H1 (cell line): ENCODE measurements around the gene FRG2. TPM values are rescaled to one million over a fixed set of nuclear protein-coding genes. Genes with fewer than 3 reads are reported as not detected.
"Not testable (repeated sequence)": the region's sequence is repeated elsewhere in the genome, so short reads cannot be mapped to it uniquely, and the experiment has no call there.

Experiments
- CTCF ChIA-PET: fragments of 300-600 bp; sonication (Branson Sonifier 250); formaldehyde crosslinking; loops from one replicate; lab custom pipeline; 2021; ENCODE audit not compliant: partially characterized antibody; lab: Charles Lee
- POLR2A ChIA-PET: fragments of 300-600 bp; sonication (Branson Sonifier 250); formaldehyde crosslinking; loops from one replicate; lab custom pipeline; 2021; ENCODE audit warnings: inconsistent platforms; ENCODE audit not compliant: partially characterized antibody; lab: Charles Lee
- DNase-seq, 2 experiments: peaks; one replicate each; pipeline versions ENCODE4 v3.0.0 to v3.0.0-alpha.2; 2010 to 2022; ENCODE audit warnings: low spot score in 2 of 2, low read depth in 1 of 2, mixed read lengths in 1 of 2
- FAIRE-seq: peaks from 2 replicates; lab custom pipeline; 2011; peaks lifted over from hg19 to GRCh38; lab: Jason Lieb, UNC
- H2AFZ ChIP-seq: 2 replicates; pipeline ENCODE4 v1.8.1; 2012; ENCODE audit warnings: low read length, inconsistent platforms
- H2AK5ac ChIP-seq: 2 replicates; pipeline ENCODE4 v1.6.1; 2013; ENCODE audit warnings: low read depth, low read length
- H2BK120ac ChIP-seq: replicated peaks from 2 replicates; pipeline ENCODE3; 2013; ENCODE audit warnings: low read depth, low read length, inconsistent platforms
- H2BK12ac ChIP-seq: 2 replicates; pipeline ENCODE4 v1.6.1; 2013; ENCODE audit warnings: low read depth, low read length
- H2BK15ac ChIP-seq: 2 replicates; pipeline ENCODE4 v1.6.1; 2013; ENCODE audit warnings: low read length
- H2BK20ac ChIP-seq: 2 replicates; pipeline ENCODE4 v1.6.1; 2013; ENCODE audit warnings: low read length
- H2BK5ac ChIP-seq: 2 replicates; pipeline ENCODE4 v1.6.1; 2013; ENCODE audit warnings: low read depth, low read length
- H3K14ac ChIP-seq: 2 replicates; pipeline ENCODE4 v1.6.1; 2013; ENCODE audit warnings: inconsistent platforms; ENCODE audit not compliant: insufficient read length
- H3K18ac ChIP-seq: 2 replicates; pipeline ENCODE4 v1.6.1; 2013; ENCODE audit warnings: low read length; ENCODE audit errors: extremely low read depth
- H3K23ac ChIP-seq: 2 replicates; pipeline ENCODE4 v1.6.1; 2013; ENCODE audit warnings: inconsistent platforms; ENCODE audit not compliant: insufficient read length
- H3K23me2 ChIP-seq: 2 replicates; pipeline ENCODE4 v1.6.1; 2013; ENCODE audit warnings: low read depth, low read length
- H3K27ac ChIP-seq: 2 replicates; pipeline ENCODE4 v1.6.1; 2011; ENCODE audit warnings: low read depth, low read length, inconsistent platforms
- H3K27me3 ChIP-seq, 4 experiments: replicated peaks in 1 of 4; 1 replicate in 1 of 4; 2 replicates in 3 of 4; pipeline versions ENCODE4 v1.6.1 to v1.8.1; 2011 to 2013; ENCODE audit warnings: low read length in 3 of 4, mild to moderate bottlenecking in 3 of 4, inconsistent platforms in 2 of 4, mixed read lengths in 2 of 4, moderate library complexity in 1 of 4; ENCODE audit not compliant: control insufficient read depth in 3 of 4, insufficient read depth in 3 of 4; ENCODE audit errors: extremely low read depth in 1 of 4
- H3K36me3 ChIP-seq, 4 experiments: 2 replicates each; pipeline versions ENCODE4 v1.6.1 to v1.8.1; 2011 to 2013; ENCODE audit warnings: mild to moderate bottlenecking in 4 of 4, low read length in 3 of 4, moderate library complexity in 2 of 4, control low read depth in 1 of 4, inconsistent platforms in 1 of 4; ENCODE audit not compliant: insufficient read depth in 4 of 4, control insufficient read depth in 2 of 4
- H3K4ac ChIP-seq: replicated peaks from 2 replicates; pipeline ENCODE3; 2013; ENCODE audit warnings: low read length, low read depth, mixed read lengths, inconsistent platforms; ENCODE audit not compliant: insufficient read length
- H3K4me1 ChIP-seq, 4 experiments: replicated peaks in 1 of 4; 1 replicate in 1 of 4; 2 replicates in 3 of 4; pipeline versions ENCODE4 v1.6.1 to v1.8.1; 2011 to 2013; ENCODE audit warnings: low read length in 3 of 4, inconsistent platforms in 2 of 4, mixed read lengths in 1 of 4; ENCODE audit not compliant: insufficient read depth in 4 of 4, control insufficient read depth in 3 of 4
- H3K4me2 ChIP-seq, 2 experiments: 2 replicates each; pipeline versions ENCODE4 v1.6.1 to v1.8.1; 2011 to 2013; ENCODE audit warnings: low read depth in 2 of 2, low read length in 2 of 2, control low read depth in 1 of 2, inconsistent platforms in 1 of 2, mild to moderate bottlenecking in 1 of 2; ENCODE audit not compliant: insufficient read depth in 1 of 2
- H3K4me3 ChIP-seq, 4 experiments: fragments of 200-600, 300-600 bp in 1 of 4; sonication (generic), shearing (Covaris generic), sonication (Bioruptor Twin) in 1 of 4; 2 replicates each; pipeline versions ENCODE4 v1.5.1 to v1.8.1; 2011 to 2016; ENCODE audit warnings: low read length in 4 of 4, low read depth in 3 of 4, control low read depth in 2 of 4, inconsistent platforms in 2 of 4, mild to moderate bottlenecking in 2 of 4, mixed read lengths in 1 of 4, moderate library complexity in 1 of 4; ENCODE audit not compliant: insufficient read depth in 2 of 4; ENCODE audit errors: extremely low read depth in 1 of 4
- H3K56ac ChIP-seq: replicated peaks from 2 replicates; pipeline ENCODE3; 2013; ENCODE audit warnings: low read depth, mild to moderate bottlenecking, mixed read lengths, low read length, inconsistent platforms; ENCODE audit not compliant: insufficient read length
- H3K79me1 ChIP-seq: 2 replicates; pipeline ENCODE4 v1.6.1; 2013; ENCODE audit warnings: low read depth, low read length, control low read depth
- H3K79me2 ChIP-seq, 2 experiments: 2 replicates each; pipeline versions ENCODE4 v1.6.1 to v1.8.1; 2012 to 2013; ENCODE audit warnings: low read length in 2 of 2, mild to moderate bottlenecking in 2 of 2, inconsistent platforms in 1 of 2; ENCODE audit not compliant: insufficient read depth in 2 of 2, control insufficient read depth in 1 of 2
- H3K9ac ChIP-seq, 4 experiments: replicated peaks in 1 of 4; 1 replicate in 1 of 4; 2 replicates in 3 of 4; pipeline versions ENCODE4 v1.6.1 to v1.8.1; 2011 to 2013; ENCODE audit warnings: low read depth in 3 of 4, low read length in 3 of 4, control low read depth in 2 of 4, mild to moderate bottlenecking in 2 of 4, moderate library complexity in 2 of 4, inconsistent platforms in 1 of 4; ENCODE audit errors: extremely low read depth in 1 of 4
- H3K9me3 ChIP-seq, 2 experiments: 2 replicates each; pipeline versions ENCODE4 v1.6.1 to v1.8.1; 2012 to 2013; ENCODE audit warnings: mild to moderate bottlenecking in 2 of 2, moderate library complexity in 2 of 2, control low read depth in 1 of 2, inconsistent platforms in 1 of 2, low read depth in 1 of 2, low read length in 1 of 2, mixed read lengths in 1 of 2; ENCODE audit not compliant: insufficient read depth in 2 of 2
- H4K20me1 ChIP-seq, 2 experiments: replicated peaks in 1 of 2; 2 replicates each; pipeline versions ENCODE3 to v1.8.1; 2011 to 2013; ENCODE audit warnings: inconsistent platforms in 2 of 2, low read length in 2 of 2, mild to moderate bottlenecking in 1 of 2; ENCODE audit not compliant: insufficient read depth in 2 of 2, control insufficient read depth in 1 of 2
- H4K5ac ChIP-seq: 2 replicates; pipeline ENCODE4 v1.6.1; 2013; ENCODE audit warnings: low read length, low read depth, mixed read lengths, inconsistent platforms; ENCODE audit not compliant: insufficient read length
- H4K8ac ChIP-seq: 2 replicates; pipeline ENCODE4 v1.8.0; 2013; ENCODE audit warnings: mild to moderate bottlenecking, moderate library complexity, low read length, inconsistent platforms; ENCODE audit not compliant: insufficient read depth; ENCODE audit errors: extremely low read depth
- H4K91ac ChIP-seq: replicated peaks from 2 replicates; pipeline ENCODE3; 2013; ENCODE audit warnings: low read length, mixed read lengths, inconsistent platforms; ENCODE audit not compliant: insufficient read length
- WGBS, 2 experiments: shearing (Covaris generic) in 1 of 2; methylation state at CpG; one replicate each; pipeline versions ENCODE4 v1.1.6 to v1.1.7; 2013 to 2015; ENCODE audit warnings: low lambda C conversion rate in 2 of 2, mixed read lengths in 2 of 2, inconsistent platforms in 1 of 2, low coverage in 1 of 2, missing lambda C conversion rate in 1 of 2; ENCODE audit not compliant: insufficient replicate concordance in 2 of 2, insufficient coverage in 1 of 2, insufficient read length in 1 of 2; ENCODE audit errors: extremely low coverage in 1 of 2, missing lambda C conversion rate in 1 of 2; 5-methylcytosine and 5-hydroxymethylcytosine counted together
- polyA plus RNA-seq, 7 experiments: library from polyadenylated mRNA; depleted of rRNA in 3 of 7; stranded (reverse) in 5 of 7; unstranded in 2 of 7; fragments of >200 nt in 5 of 7; fragments of 200-250 nt in 2 of 7; gene quantifications; 1 replicate in 5 of 7; 2 replicates in 1 of 7; 4 replicates in 1 of 7; pipeline versions ENCODE4 v1.2.1 to v1.2.3, GENCODE V29; 2011 to 2013; ENCODE audit warnings: missing spikeins in 2 of 7, mixed read lengths in 2 of 7
- total RNA-seq: library from RNA; stranded (reverse); fragmentation: NEBNext Ultra II Directional; extraction: Animal tissue kit (Norgen Biotek cat#: 25700); gene quantifications from 2 replicates; pipeline ENCODE4 v1.2.1, GENCODE V29; 2021

FRG2 gene
- total and polyA plus RNA-seq, 2 of the 8 experiments (the other 6 are each of a cell fraction or from before 2014, with no cell fraction given) = not detected

- H3K4ac ChIP-seq, H2AFZ ChIP-seq, FAIRE-seq, H3K56ac ChIP-seq, H3K79me1 ChIP-seq, POLR2A ChIA-PET, H3K9ac ChIP-seq, H3K79me2 ChIP-seq, H4K5ac ChIP-seq, H2BK20ac ChIP-seq, H3K18ac ChIP-seq, CTCF ChIA-PET, H3K27ac ChIP-seq, H3K4me3 ChIP-seq, H3K9me3 ChIP-seq, H2BK12ac ChIP-seq, H4K8ac ChIP-seq, H3K23me2 ChIP-seq, H4K91ac ChIP-seq, H3K23ac ChIP-seq, H2BK5ac ChIP-seq, H3K4me2 ChIP-seq, H3K36me3 ChIP-seq, H4K20me1 ChIP-seq, H2AK5ac ChIP-seq, H3K14ac ChIP-seq, H3K4me1 ChIP-seq, H2BK15ac ChIP-seq, H3K27me3 ChIP-seq, H2BK120ac ChIP-seq, DNase-seq: not testable (repeated sequence)
- 100% methylated on average over 1 of the region's 2 CpGs; no CpG with 5 or more reads in 1 of the 2 experiments for WGBS, 2 experiments
These were observed 37.3 kb upstream of the FRG2 start, which contains the start of gene DBET for GRCh38 chr4:190064342-190064741. TSS of gene DBET (plus strand) at chr4:190064502.

GRCh38 chr4:190058997-190059396 lies 31.9 kb upstream of the FRG2 start:
- H3K4me2 ChIP-seq, H2BK5ac ChIP-seq, H3K79me1 ChIP-seq, FAIRE-seq, H3K27ac ChIP-seq, H2AFZ ChIP-seq, DNase-seq, H3K18ac ChIP-seq, H3K4me3 ChIP-seq, H3K4ac ChIP-seq, H4K91ac ChIP-seq, H2AK5ac ChIP-seq, H3K23me2 ChIP-seq, CTCF ChIA-PET, POLR2A ChIA-PET, H3K23ac ChIP-seq, H2BK15ac ChIP-seq, H3K9ac ChIP-seq, H3K4me1 ChIP-seq, H2BK12ac ChIP-seq, H2BK120ac ChIP-seq, H3K56ac ChIP-seq, H4K8ac ChIP-seq, H3K9me3 ChIP-seq, H4K5ac ChIP-seq, H3K27me3 ChIP-seq, H2BK20ac ChIP-seq, H3K36me3 ChIP-seq, H4K20me1 ChIP-seq, H3K14ac ChIP-seq, H3K79me2 ChIP-seq: not testable (repeated sequence)
- WGBS, 2 experiments = 50% methylated on average over 1 of the region's 4 CpGs; no CpG with 5 or more reads in 1 of the 2 experiments
